ENCODE data around the gene TAX1BP1.

TAX1BP1 gene

GRCh38 chr7:27869056-27869455 lies 129.1 kb downstream of the TAX1BP1 start:
- in situ Hi-C loops (cut with HindIII; ENCODE audit: low sequenced_read_pairs) = no loop called here
- no peak for TF ChIP-seq CTCF (IDR thresholded peaks at IDR 0.05; ENCODE audit: low read depth, low read length, missing control alignments)
- no peak overlapping the region for H3K4me3 ChIP-seq (ENCODE audit: low read depth, low read length)
- DNase-seq (ENCODE audit: low read depth) = no peak

GRCh38 chr7:27870595-27870994 lies 130.6 kb downstream of the TAX1BP1 start:
- TF ChIP-seq CTCF (IDR thresholded peaks at IDR 0.05; ENCODE audit: low read depth, low read length, missing control alignments) = no peak
- H3K4me3 ChIP-seq (ENCODE audit: low read depth, low read length) = no peak overlapping the region
- in situ Hi-C loops (cut with HindIII; ENCODE audit: low sequenced_read_pairs) = no loop called here
- no peak for DNase-seq (ENCODE audit: low read depth)

- in situ Hi-C loops (cut with HindIII; ENCODE audit: low sequenced_read_pairs) = no loop called here
- TF ChIP-seq CTCF (IDR thresholded peaks at IDR 0.05; ENCODE audit: low read depth, low read length, missing control alignments) = no peak
- H3K4me3 ChIP-seq (ENCODE audit: low read depth, low read length) = no peak overlapping the region
- DNase-seq (ENCODE audit: low read depth) = no peak
These were observed 131.1 kb downstream of the TAX1BP1 start for GRCh38 chr7:27871086-27871485.

- in situ Hi-C loops (cut with HindIII; ENCODE audit: low sequenced_read_pairs) = no loop called here
- H3K4me3 ChIP-seq (ENCODE audit: low read depth, low read length) = no peak overlapping the region
- no peak for DNase-seq (ENCODE audit: low read depth)
- no peak for TF ChIP-seq CTCF (IDR thresholded peaks at IDR 0.05; ENCODE audit: low read depth, low read length, missing control alignments)
These were observed 131.9 kb downstream of the TAX1BP1 start for GRCh38 chr7:27871866-27872265.

- in situ Hi-C loops (cut with HindIII; ENCODE audit: low sequenced_read_pairs) = no loop called here
- no peak for TF ChIP-seq CTCF (IDR thresholded peaks at IDR 0.05; ENCODE audit: low read depth, low read length, missing control alignments)
- H3K4me3 ChIP-seq (ENCODE audit: low read depth, low read length) = no peak overlapping the region
- DNase-seq (ENCODE audit: low read depth) = no peak
These were observed 132.7 kb downstream of the TAX1BP1 start for GRCh38 chr7:27872356-27873275.

- in situ Hi-C loops (cut with HindIII; ENCODE audit: low sequenced_read_pairs) = no loop called here
- H3K4me3 ChIP-seq (ENCODE audit: low read depth, low read length) = no peak overlapping the region
- no peak for TF ChIP-seq CTCF (IDR thresholded peaks at IDR 0.05; ENCODE audit: low read depth, low read length, missing control alignments)
- DNase-seq (ENCODE audit: low read depth) = no peak
These were observed 134.3 kb downstream of the TAX1BP1 start for GRCh38 chr7:27873981-27874957.
